Keratinocyte (primary cell): Measurements from ENCODE around the gene NCAPD3. TPM values are rescaled to one million over a fixed set of nuclear protein-coding genes. Genes with fewer than 3 reads are reported as not detected.

Experiments
- DNase-seq: peaks from one replicate; pipeline ENCODE4 v3.0.0-alpha.2; 2011; ENCODE audit warnings: low read depth, missing footprints, low spot score
- FAIRE-seq: peaks from 2 replicates; lab custom pipeline; 2011; peaks lifted over from hg19 to GRCh38; lab: Jason Lieb, UNC
- H2AFZ ChIP-seq: 2 replicates; pipeline ENCODE4 v1.6.0; 2012; ENCODE audit warnings: low read length, control low read depth, inconsistent platforms; ENCODE audit not compliant: control insufficient read depth
- H3K27ac ChIP-seq: 2 replicates; pipeline ENCODE4 v1.5.1; 2011; ENCODE audit warnings: low read length; ENCODE audit not compliant: control insufficient read depth, insufficient read depth
- H3K27me3 ChIP-seq: 3 replicates; pipeline ENCODE4 v1.6.0; 2011; ENCODE audit warnings: low read length; ENCODE audit not compliant: control insufficient read depth, insufficient read depth; ENCODE audit errors: extremely low read depth
- H3K36me3 ChIP-seq, 2 experiments: 2 replicates in 1 of 2; 3 replicates in 1 of 2; pipeline ENCODE4 v1.5.1; 2011; ENCODE audit warnings: low read length in 2 of 2, mild to moderate bottlenecking in 1 of 2; ENCODE audit not compliant: control insufficient read depth in 2 of 2, insufficient read depth in 2 of 2; ENCODE audit errors: extremely low read depth in 1 of 2
- H3K4me1 ChIP-seq: 3 replicates; pipeline ENCODE4 v1.5.1; 2011; ENCODE audit warnings: low read length; ENCODE audit not compliant: control insufficient read depth, insufficient read depth; ENCODE audit errors: extremely low read depth
- H3K4me2 ChIP-seq: 3 replicates; pipeline ENCODE4 v1.6.0; 2011; ENCODE audit warnings: low read depth, low read length; ENCODE audit not compliant: control insufficient read depth, insufficient read depth; ENCODE audit errors: extremely low read depth
- H3K4me3 ChIP-seq, 3 experiments: fragments of 200-600 bp in 1 of 3; sonication (generic) in 1 of 3; 2 replicates in 2 of 3; 3 replicates in 1 of 3; pipeline ENCODE4 v1.5.1; 2011 to 2016; ENCODE audit warnings: low read length in 3 of 3, mild to moderate bottlenecking in 3 of 3, control low read depth in 2 of 3, inconsistent platforms in 1 of 3, low read depth in 1 of 3, mixed read lengths in 1 of 3, mixed run types in 1 of 3, moderate library complexity in 1 of 3; ENCODE audit not compliant: control insufficient read depth in 2 of 3, insufficient read depth in 2 of 3; ENCODE audit errors: extremely low read depth in 1 of 3
- H3K79me2 ChIP-seq: 2 replicates; pipeline ENCODE4 v1.6.0; 2012; ENCODE audit warnings: low read length; ENCODE audit not compliant: control insufficient read depth, insufficient read depth
- H3K9ac ChIP-seq: 3 replicates; pipeline ENCODE4 v1.6.0; 2011; ENCODE audit warnings: low read length; ENCODE audit not compliant: control insufficient read depth, insufficient read depth; ENCODE audit errors: extremely low read depth
- H3K9me1 ChIP-seq: 3 replicates; pipeline ENCODE4 v1.6.0; 2011; ENCODE audit warnings: low read length; ENCODE audit not compliant: control insufficient read depth, insufficient read depth; ENCODE audit errors: extremely low read depth
- H3K9me3 ChIP-seq: 2 replicates; pipeline ENCODE4 v1.5.1; 2012; ENCODE audit warnings: low read depth, low read length; ENCODE audit not compliant: control insufficient read depth
- H4K20me1 ChIP-seq: 3 replicates; pipeline ENCODE4 v1.6.0; 2011; ENCODE audit warnings: low read length; ENCODE audit not compliant: control insufficient read depth, insufficient read depth; ENCODE audit errors: extremely low read depth
- EZH2 ChIP-seq: IDR thresholded peaks from one replicate; pipeline ENCODE4 v1.6.1; 2012; ENCODE audit warnings: inconsistent platforms, mild to moderate bottlenecking, low read length, moderate library complexity
- dilution Hi-C: fragments of 300-500 bp; cut with MboI; formaldehyde crosslinking; loops from one replicate; pipeline ENCODE4 v1.7.0; 2020; ENCODE audit warnings: low sequenced_read_pairs; ENCODE audit not compliant: extremely low pct_ligation_motif_present
- polyA plus RNA-seq, 5 experiments: library from polyadenylated mRNA; depleted of rRNA in 3 of 5; stranded (reverse) in 3 of 5; stranded (forward) in 1 of 5; unstranded in 1 of 5; fragments of >200 nt; gene quantifications; 1 replicate in 1 of 5; 2 replicates in 3 of 5; 3 replicates in 1 of 5; pipeline versions ENCODE4 v1.2.1 to v1.2.3, GENCODE V29; 2011 to 2012; ENCODE audit warnings: missing spikeins in 2 of 5, low read depth in 1 of 5, low replicate concordance in 1 of 5
- TF ChIP-seq, protein P1 (sequence below), 3 experiments: IDR thresholded peaks in 1 of 3; conservative IDR thresholded peaks in 1 of 3; optimal IDR thresholded peaks in 1 of 3; 2 replicates in 2 of 3; 3 replicates in 1 of 3; pipeline versions ENCODE3 to v1.5.1; 2011; ENCODE audit warnings: low read length in 3 of 3, mild to moderate bottlenecking in 3 of 3, moderate library complexity in 2 of 3, control low read depth in 1 of 3, inconsistent platforms in 1 of 3; ENCODE audit not compliant: insufficient read depth in 2 of 3; ENCODE audit errors: extremely low read depth in 1 of 3

Gene NCAPD3
- polyA plus RNA-seq, 1 donor (not counting 4 experiments of a cell fraction or from before 2014, with no cell fraction given): 23.0 TPM

GRCh38 chr11:134157451-134157850 is 66.3 kb downstream of the NCAPD3 start:
- FAIRE-seq (no peak), DNase-seq (no peak)
- dilution Hi-C loops: no loop called here
- no peaks in the 10 kb centered on the region for H3K27me3 ChIP-seq
- H3K4me2 ChIP-seq: no peak overlapping the region
- no peaks in the 10 kb centered on the region for H4K20me1 ChIP-seq
- H3K27ac ChIP-seq: no peak overlapping the region
- no peaks in the 10 kb centered on the region for H3K4me1 ChIP-seq
- no peak overlapping the region for H2AFZ ChIP-seq
- peaks cover 19 to 36% of the 10 kb centered on the region in 2 experiments for H3K36me3 ChIP-seq
- no peaks in the 10 kb centered on the region for H3K79me2 ChIP-seq
- H3K4me3 ChIP-seq: no peak overlapping the region
- no peaks in the 10 kb centered on the region for H3K9me1 ChIP-seq
- TF ChIP-seq, protein P1, sequence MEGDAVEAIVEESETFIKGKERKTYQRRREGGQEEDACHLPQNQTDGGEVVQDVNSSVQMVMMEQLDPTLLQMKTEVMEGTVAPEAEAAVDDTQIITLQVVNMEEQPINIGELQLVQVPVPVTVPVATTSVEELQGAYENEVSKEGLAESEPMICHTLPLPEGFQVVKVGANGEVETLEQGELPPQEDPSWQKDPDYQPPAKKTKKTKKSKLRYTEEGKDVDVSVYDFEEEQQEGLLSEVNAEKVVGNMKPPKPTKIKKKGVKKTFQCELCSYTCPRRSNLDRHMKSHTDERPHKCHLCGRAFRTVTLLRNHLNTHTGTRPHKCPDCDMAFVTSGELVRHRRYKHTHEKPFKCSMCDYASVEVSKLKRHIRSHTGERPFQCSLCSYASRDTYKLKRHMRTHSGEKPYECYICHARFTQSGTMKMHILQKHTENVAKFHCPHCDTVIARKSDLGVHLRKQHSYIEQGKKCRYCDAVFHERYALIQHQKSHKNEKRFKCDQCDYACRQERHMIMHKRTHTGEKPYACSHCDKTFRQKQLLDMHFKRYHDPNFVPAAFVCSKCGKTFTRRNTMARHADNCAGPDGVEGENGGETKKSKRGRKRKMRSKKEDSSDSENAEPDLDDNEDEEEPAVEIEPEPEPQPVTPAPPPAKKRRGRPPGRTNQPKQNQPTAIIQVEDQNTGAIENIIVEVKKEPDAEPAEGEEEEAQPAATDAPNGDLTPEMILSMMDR (optimal IDR thresholded peaks at IDR 0.05 in 1 of 3, IDR thresholded peaks at IDR 0.05 in 1 of 3, conservative IDR thresholded peaks at IDR 0.05 in 1 of 3; ENCODE audit: extremely low read depth in 1 of 3, insufficient read depth in 2 of 3, low read length in 3 of 3): no peak
- TF ChIP-seq EZH2: no peak
- H3K9ac ChIP-seq: no peak overlapping the region
- no peaks in the 10 kb centered on the region for H3K9me3 ChIP-seq

GRCh38 chr11:134155946-134156865 is 67.6 kb downstream of the NCAPD3 start:
- dilution Hi-C loops: no loop called here
- no peak overlapping the region for H3K4me3 ChIP-seq
- H4K20me1 ChIP-seq: no peaks in the 10 kb centered on the region
- H3K27ac ChIP-seq: no peak overlapping the region
- no peak overlapping the region for H3K9ac ChIP-seq
- no peak for DNase-seq
- no peak for TF ChIP-seq EZH2
- TF ChIP-seq, protein P1 (optimal IDR thresholded peaks at IDR 0.05 in 1 of 3, IDR thresholded peaks at IDR 0.05 in 1 of 3, conservative IDR thresholded peaks at IDR 0.05 in 1 of 3; ENCODE audit: extremely low read depth in 1 of 3, insufficient read depth in 2 of 3, low read length in 3 of 3): no peak
- H3K36me3 ChIP-seq: peaks cover 17 to 31% of the 10 kb centered on the region in 2 experiments
- no peaks in the 10 kb centered on the region for H3K4me1 ChIP-seq
- FAIRE-seq: no peak
- H3K79me2 ChIP-seq: no peaks in the 10 kb centered on the region
- no peaks in the 10 kb centered on the region for H3K9me1 ChIP-seq
- H3K4me2 ChIP-seq: no peak overlapping the region
- no peak overlapping the region for H2AFZ ChIP-seq
- H3K9me3 ChIP-seq: no peaks in the 10 kb centered on the region
- no peaks in the 10 kb centered on the region for H3K27me3 ChIP-seq
